ENCODE data around the gene TRIM25. TPM values are rescaled to one million over a fixed set of nuclear protein-coding genes. Genes with fewer than 3 reads are reported as not detected.

Gene TRIM25
- total and polyA plus RNA-seq, 2 of the 8 experiments (the other 6 are each of a cell fraction or from before 2014, with no cell fraction given) = 16.6 to 38.9 TPM

DNA sequence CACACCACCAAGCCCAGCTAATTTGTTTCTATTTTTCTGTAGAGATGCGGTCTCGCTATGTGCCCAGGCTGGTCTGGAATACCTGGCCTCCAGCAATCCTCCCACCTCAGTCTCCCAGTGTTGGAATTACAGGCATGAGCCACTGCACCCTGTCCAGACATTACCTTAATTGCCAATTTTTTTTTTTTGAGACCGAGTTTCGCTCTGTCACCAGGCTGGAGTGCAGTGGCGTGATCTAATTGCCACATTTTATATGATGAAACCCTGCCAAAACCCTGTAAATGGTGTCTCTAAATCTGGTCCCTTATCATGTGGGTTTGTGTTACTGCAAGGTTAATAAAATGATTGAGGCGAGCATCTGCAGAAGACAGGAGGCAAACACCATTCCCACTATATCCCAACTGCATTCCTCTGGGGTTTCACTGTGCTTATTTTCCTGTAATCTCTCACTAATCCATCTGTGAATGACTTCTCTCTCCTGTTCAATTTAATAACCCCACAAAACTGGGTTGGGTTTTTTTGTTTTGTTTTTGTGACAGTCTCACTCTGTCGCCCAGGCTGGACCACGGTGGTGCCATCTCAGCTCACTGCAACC is 19.4 kb upstream of the TRIM25 start (continued):
- TF ChIP-seq, protein P1, sequence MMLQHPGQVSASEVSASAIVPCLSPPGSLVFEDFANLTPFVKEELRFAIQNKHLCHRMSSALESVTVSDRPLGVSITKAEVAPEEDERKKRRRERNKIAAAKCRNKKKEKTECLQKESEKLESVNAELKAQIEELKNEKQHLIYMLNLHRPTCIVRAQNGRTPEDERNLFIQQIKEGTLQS (IDR thresholded peaks at IDR 0.05; ENCODE audit: insufficient read depth, low read depth, low read length) = no peak
- no peak for TF ChIP-seq NANOG (IDR thresholded peaks at IDR 0.05; ENCODE audit: insufficient read depth, low read depth, low read length, poor library complexity, severe bottlenecking)
- no peak for TF ChIP-seq FOSL1 (IDR thresholded peaks at IDR 0.05; ENCODE audit: insufficient read depth, low read depth, low read length)
- no peak for TF ChIP-seq BACH1 (IDR thresholded peaks at IDR 0.05; ENCODE audit: low read length)

All from H1 (cell line).